GM19455 (cell line): ENCODE measurements around the gene PCDH7.

Source experiments
- ATAC-seq: cut with Tn5 transposase; IDR thresholded peaks from one replicate; pipeline ENCODE4 v1.9.1; 2021; ENCODE audit not compliant: unreplicated experiment

Gene PCDH7

DNA sequence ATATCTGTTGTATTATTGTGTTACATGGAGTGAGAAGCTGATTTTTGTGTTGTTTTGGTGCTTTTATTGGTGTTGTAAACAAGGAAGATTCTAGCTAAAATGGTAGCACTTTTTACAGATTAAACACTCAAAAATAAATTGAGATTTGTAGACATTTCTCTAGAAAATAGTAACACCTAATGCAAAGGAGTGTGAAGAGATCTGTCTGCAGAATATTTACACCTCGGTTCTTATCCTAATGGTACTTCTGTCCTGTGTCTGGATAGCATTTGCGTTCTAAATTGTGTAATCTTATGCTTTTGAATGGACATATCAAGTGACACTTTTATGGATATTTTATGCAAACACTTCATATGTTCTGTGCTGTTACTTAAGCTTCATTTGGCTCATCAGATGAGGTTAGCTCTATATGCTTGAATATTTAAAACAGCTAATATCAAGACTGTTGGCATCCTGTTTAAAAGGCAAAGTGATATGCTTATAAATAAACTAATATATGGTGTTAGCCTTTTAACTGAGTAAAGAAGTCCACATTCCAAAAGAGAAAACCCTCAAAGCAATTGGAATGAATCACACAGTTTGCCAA, 6.0 kb downstream of the PCDH7 start:
- ATAC-seq = no peak

DNA sequence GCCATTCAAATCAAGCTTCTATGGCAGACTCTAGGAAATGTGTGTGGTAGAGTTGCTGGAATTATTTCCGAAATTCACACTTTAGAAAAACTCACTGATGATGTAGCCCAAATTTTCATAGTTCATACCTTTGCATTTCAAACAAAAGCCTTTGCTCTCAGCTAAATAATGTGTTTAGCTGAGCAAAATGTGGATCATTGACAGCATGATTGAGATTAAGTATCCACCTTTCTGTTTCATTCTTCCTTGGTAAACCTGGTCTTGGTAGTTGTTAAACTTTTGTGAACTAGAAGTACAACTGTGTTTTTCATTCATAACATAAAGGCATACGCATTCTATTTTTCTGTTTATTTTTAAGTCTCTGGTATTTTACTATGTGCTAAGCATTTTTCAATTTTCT, 7.2 kb downstream of the PCDH7 start:
- no peak for ATAC-seq

DNA sequence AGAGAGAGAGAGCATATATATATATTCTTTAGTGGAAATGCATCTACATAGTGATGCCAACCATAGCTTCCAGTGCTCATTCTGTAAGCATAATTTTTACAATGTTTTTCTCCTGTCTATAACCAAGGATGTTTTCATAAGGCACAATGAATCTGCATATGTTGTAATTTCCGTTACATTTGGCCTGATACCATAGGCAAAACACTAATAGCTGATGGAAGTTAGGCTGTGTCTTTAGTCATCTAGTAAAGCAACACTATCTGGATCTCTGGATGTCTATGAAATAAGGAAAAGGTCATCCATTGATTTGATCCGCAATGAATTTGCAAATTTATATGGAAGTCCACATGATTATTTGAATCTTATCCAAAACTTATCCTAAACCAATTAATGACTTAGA, 8.1 kb downstream of the PCDH7 start:
- no peak for ATAC-seq

DNA sequence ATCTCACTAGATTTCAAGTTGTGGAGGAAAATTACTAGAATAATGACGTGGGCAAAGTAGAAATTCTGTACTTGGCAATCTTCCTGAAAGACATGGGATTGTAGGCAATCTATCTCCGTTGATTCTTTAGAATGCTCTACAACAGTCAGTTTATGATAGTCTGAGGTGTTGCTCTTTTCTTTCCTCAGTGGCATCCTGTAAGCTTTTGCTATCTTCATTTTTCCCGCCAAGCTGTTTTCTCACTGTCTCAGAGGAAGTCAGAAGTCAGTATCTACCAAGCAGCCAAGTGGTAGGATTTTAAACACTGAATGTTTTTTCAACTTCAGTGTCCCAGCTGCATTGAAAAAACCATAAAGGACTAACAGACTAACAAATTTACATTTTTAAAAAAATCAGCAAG, 23.7 kb downstream of the PCDH7 start:
- no peak for ATAC-seq

DNA sequence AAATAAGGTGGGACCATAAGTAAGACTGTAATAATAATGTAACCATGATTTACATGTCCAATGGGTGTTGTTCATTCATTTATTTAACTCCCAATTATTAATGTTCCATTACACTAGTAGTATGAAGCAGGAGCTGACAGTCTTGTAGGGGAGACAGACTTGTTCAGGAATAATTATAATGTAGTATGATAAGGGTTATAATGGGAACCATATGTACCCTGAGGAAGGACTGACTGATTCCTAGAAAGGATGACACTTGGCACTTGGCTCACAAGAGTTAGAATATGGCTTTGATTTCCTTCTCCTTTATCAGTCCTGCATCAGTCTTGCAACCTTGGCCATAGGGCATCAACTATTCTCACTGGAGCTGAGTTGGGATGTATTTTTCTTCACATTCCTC, 24.2 kb downstream of the PCDH7 start:
- no peak for ATAC-seq

DNA sequence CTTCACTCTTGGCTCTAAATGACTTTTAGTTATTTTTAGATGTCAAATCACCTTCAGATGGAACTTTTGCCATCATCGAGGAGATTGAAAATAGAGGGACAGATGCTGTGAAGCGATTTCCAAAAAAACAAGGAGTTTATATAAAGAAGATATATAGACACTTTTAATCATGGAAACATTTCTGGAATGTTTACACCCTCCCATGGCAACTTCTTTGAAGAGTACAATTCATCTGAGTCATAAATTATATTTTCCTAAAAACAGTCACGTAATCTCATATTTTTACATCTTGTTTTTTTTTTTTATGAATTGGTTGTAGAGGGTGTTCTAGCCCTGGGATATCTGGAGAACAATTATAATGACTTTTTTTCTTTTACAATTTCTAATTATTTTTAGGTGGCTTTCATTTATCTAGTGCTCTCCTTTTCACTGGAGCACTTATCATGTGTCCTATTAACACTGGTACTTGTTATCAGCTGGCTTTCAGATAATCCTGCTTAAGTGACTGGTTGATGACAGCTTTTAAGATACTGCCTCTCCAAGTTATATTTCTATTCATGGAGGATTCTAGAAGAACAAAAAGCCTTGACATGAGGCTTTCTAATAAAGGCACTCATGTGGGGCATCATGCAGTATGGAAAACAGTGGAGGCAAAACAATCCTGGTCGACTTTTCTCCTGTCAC, 24.9 kb downstream of the PCDH7 start:
- ATAC-seq = no peak

DNA sequence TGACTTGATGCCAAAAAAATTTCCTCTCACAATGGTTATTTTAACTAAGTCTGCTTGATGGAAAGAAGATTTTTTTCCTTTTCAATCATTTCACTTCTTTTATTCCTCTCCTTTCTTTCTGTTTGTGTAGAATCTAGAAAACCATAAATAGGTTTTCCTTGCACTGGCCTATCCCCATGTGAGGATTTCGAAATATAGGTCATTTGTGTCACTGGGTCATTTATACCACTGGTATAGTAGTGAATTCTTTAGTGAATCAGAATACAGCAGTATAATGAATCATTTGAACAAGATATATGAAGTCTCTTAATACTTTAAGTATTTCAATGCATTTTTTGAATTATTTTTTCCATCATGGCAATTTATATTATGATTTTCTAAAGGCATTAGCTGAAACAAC, 26.6 kb downstream of the PCDH7 start:
- ATAC-seq = no peak

DNA sequence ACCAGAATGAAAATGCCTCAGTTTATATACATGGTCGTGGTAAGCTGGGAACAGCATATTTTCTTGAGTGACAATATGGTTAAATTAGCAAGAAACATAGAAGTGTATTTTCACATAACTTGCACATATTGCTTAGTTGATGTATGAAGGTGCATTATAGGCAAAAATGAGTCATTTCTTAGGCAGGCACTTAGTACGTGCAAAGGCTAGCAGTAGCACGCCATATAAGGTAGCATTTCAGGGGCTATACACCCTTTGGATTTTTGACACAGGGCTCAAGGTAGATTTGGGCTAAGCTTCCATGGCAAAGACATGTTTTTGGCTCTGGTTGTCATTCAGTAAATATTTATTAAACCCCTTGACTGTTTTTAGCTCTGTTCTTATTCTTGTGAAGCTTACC, 33.1 kb downstream of the PCDH7 start:
- no peak for ATAC-seq

DNA sequence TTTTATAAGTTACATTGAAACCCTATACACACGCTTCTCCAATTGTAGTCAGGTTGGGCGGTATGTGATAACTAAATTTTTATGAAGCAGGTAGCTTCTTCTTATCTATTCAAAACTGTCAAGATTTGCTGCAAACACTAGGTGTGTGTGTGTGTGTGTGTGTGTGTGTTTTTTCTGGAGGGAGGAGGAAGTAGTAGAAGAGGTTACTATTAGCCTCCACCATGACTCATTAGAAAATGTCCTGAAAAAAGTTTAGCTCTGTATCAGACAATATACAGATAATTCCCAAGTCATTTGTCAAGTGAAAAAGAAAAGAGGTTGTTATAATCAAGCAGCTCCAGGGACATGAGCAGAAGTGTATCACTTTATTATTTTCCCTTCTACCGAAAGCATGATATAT, 33.9 kb downstream of the PCDH7 start:
- no peak for ATAC-seq

DNA sequence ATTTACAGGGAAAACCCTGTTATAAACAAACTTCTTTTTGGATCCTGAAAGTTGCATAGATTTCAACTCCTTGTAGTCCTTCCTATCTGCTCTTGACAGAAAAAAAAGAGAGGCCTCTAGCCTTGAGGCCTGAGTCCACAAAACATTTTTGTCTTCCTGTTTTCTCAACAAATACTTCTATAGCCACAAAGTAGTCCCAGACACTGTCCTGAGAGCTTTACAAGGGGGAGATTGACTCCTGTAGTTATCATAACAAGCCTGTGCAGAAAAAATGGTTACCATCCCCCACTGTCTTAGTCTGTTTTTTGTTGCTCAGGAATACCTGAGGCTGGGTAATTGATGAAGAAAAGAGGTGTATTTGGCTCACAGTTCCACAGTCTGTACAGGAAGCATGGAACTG, 35.2 kb downstream of the PCDH7 start:
- ATAC-seq = no peak

DNA sequence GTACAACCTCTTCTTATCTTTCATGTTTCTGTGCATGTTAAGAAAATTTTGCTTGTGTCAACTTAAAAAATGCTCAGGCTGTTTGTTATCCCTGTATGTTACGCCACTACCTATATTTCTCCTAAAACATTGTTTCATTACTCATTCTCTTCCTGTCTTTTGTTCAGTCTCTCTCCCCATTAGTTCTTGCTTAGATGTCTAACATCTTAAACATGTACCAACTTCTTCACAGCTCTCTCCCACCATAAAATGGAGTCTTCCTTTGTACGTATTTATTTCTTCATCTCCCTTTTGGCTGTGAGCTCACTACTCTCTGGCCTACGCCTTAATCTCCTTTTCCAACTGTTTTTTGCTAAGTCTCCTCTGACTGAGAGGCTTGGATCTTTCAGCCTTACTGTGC, 36.4 kb downstream of the PCDH7 start:
- ATAC-seq = no peak

DNA sequence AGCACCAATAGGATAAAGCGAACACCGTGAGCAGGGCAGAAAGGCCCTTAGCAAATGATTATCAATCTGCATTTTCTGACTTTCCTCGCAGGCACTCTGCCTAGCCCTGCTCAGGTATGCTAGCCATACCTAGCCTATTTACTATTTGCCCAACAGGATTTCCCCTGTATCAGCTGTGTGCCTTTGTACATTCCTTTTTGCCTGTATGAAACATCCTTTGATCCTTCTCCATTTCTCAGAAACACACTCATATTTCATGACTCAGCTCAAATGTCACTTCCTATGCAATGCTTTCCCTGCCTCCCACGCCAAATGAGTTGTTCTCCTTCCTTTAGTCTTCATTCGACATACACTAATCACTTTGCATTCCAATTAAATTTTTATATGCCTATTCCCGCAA, 37.2 kb downstream of the PCDH7 start:
- ATAC-seq = no peak

DNA sequence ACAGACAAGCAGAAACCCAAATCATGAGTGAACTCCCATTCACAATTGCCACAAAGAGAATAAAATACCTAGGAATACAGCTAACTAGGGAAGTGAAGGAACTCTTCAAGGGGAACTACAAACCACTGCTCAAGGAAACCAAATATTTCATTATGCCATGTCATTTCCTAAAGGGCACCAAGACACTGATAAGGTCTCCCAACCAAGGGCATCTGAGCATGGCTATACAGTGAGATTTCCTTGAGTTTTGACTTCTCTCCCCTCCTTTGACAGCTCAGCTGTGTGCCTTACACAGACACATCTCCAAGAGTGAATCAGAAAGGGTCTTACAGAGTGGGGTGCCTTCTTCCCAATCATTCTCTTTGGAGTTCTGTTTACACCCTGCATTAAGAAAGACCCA, 40.4 kb downstream of the PCDH7 start:
- ATAC-seq = no peak

DNA sequence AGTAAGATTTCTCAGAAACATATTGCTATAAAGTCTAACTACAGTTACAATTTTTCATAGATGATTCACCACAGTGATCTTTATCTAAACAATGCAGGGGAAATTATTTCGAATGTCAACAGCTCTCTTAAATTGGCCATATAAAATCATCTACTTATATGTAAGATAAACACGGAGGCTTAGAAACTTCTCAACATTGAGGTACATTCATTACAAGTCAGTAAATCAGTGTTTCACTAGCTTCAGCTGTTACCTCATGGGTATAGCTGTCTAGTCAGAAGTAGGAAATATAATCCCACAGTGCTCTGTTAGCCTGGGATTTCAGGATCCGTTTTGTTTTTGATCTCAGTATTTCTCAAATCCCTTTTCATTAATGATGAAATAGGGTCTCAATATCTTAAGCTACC, 43.2 kb downstream of the PCDH7 start:
- no peak for ATAC-seq

DNA sequence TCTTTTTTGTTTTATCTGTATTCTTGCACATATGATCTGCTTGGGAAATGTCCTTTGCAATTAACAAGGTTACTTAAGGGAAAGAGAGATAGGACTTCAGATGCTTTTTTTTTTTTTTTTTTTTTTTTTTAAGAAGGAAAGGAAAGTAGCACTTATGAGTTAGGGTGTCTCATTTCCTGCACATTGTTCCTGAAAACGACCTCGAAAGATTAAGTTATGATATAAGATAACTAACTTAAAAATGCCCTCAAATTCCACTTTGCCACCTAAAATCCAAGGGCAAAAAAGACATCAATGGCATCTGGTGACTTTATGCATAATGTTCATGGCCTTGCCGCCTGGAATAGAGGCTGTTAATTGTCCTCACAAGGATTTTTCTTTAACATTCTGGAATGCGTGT, 44.9 kb downstream of the PCDH7 start:
- no peak for ATAC-seq

DNA sequence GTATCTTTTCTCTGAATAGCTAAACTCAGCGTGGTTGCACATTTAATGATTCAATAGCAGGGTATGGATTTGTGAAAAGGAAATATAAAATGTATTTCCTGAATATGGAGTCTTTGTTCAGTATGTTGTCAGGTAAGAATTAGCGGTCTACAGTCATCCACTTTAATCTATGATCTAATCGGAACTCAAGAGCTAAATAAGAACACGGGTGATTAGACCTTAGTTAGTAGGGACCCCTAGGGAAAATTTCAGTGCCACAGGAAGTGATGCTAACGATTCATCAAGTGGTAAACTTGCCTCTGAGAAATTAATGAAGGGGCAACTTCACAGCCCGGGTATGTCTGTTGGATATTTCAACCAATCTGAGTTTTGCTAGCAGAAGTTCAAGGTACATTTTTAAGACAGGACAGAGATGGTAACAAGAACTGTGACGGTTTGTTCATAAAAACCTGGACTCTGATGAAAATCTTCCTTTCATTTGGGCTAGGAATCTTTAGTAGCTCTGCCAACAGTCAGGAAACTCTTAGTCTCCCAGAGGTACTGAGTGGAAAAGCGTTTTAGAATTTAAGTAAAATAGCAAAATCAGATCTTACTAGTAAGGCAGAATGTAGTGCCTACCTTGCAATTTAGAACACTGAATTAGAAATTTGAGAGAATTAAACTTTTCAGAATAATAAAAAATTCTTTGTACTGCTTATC, 47.1 kb downstream of the PCDH7 start:
- ATAC-seq = no peak

DNA sequence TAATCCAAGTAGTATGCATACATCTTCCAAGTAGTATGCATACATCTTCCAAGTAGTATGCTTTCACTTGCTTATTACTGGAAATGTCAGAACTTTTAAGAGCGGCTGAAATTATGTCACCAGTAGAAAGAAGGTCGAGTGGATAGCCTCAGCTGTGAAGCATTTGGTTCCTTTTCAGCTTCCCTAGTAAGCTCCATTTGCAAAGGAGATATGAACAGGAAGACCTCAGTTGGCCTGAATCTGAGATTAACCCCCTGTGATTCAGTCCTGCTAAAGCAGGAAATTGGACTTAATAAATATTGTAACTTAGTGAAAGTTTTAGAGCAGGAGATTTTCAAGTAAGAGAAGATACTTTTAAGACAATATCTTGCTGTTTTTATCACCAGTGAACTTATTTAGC, 48.1 kb downstream of the PCDH7 start:
- no peak for ATAC-seq

DNA sequence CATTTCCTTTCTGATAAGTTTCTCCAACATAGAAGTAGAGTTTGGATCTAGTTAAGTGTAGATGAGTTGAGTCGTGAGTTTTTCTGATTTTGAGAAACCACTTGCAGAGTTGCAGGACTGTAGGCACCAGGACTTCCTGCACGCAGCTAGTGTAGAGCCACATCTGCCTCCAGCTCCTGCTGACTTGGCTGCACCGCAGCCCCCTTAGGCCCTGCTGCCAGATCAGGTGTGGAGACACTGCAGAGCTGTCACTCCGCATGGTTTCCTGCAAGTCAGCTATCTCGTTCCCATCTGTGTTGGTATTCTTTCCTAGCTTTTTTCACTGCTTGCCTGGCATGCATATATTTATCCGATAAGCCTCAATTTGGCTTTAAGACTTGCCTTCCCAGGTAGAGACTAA, 48.9 kb downstream of the PCDH7 start:
- ATAC-seq = no peak

DNA sequence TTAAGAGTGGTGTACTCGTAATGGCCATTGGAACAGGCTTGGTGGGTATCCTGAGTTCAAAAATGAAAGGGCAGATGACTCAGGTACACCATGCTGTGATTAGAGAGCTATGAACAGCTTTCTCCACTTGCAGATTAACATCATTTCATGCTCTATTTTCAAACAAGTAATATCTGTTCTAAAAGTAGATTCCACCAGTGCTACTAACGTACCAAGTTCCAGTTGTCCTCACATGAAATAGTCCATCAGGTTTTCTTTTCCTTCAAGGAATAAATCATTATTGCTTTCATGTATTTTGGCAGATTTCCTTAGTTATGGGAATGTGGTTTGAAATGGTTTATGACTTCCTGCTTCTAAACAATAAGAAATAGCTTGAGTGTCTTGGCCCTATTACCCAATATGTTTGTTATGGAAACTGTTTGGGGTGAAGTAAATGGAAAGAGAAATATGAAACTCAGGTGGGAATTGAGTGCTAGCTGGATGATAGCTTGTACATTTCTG, 49.9 kb downstream of the PCDH7 start:
- no peak for ATAC-seq

DNA sequence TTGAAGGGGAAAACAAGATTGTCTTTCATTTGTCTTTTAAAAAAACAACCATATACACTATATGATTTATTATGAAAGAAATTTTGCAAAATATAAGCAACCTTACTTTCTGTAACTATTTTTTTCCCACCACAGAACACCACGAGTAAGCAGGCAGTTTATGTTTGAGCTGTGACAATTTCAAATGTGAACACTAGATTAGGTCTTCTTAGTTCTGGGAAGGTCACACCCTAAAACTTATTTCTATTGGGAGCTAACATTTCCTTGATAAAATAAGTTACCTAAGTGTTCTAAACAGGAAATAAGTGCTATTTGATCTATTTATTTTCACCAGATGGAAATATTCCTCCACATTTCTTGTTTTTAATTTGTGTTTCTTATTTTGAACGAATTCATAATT, 50.6 kb downstream of the PCDH7 start:
- ATAC-seq = no peak

DNA sequence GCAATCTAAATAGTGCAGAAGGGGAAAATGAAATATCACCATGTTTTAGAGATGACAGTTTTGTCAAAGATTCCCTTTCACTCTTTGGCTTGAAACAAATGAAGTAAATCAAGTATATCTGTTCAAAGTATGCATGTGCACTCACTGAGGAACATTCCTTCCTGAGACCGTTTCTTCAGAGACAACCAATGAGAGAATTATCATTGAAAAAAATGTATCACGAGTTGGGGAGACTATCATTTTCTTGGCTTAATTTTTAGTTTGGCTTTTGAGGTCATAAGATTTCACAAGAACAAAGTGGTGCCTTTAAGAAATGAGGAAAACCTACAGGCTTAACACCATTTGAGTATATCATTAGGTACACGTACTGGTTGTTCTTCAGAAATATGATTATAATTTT, 56.3 kb downstream of the PCDH7 start:
- ATAC-seq = no peak

DNA sequence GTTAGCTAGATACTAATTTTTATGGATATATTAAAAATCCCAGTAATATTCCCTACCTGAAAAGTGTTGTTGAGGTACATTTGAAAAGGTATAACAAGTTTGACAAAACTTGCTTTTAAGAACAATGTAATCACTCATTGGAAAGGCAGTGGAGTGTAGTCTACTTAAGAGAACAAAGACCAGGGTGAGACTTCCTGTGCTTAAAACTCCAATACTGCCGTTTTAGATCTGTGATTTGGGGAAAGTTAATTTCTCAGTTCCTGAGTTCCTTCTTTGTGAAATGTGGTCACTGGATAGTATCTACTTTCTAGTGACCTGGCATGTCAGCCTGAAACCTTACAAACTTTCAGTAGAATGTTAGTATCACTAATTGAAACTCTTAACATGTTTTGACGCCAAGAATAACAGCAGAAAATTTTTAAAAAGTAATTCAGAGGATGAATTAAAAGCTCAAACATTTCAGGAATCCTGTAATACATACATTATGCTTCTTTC, 56.8 kb downstream of the PCDH7 start:
- no peak for ATAC-seq
